ENCODE results near the gene ZRANB1. TPM values are rescaled to one million over a fixed set of nuclear protein-coding genes. Genes with fewer than 3 reads are reported as not detected.

Gene ZRANB1
- total RNA-seq, 1 donor from 2014 or later = 24.2 TPM

DNA sequence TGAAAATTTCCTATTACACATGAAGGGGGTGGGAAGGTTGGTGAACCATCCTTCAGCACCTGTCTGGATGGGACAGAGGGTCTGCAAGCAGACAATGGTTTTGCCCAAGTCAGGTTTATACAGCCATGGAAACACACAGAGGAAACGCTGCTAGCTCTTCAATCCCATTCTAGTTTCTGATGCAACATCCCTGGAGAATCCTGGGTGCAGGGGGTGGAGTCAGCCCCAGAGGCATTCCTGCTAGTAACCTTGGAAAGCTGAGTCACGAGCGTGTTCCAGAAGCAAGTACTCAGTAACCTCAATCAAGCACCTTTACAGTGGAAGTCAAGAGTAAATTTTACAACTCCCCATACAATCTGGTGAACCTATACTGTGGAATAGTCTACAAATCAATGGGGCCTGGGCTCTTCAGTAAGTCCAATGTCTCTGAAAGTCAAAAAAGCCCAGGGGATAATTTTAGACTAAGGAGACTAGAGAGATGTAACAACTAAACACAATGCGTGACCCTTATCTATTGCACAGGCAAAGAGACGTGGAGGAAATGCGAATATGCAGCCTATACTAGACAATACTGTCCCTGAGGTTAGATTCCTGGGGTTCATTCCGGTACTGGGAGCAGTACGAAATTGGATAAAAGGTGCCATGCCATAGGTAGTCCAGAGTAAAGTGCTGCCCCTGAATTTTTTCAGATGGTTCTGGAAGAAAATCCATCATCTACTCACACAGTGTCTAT lies 95.4 kb downstream of the ZRANB1 start:
- intact Hi-C loops (cut with DNase I) = no loop called here
- ATAC-seq (ENCODE audit: poor library complexity) = peak; percentile 36
- no peak for DNase-seq

Small RNA genes lying within 50 kb of the gene (microRNA-seq; reads per million reads assigned to microRNA genes)
- not detected for gene MIR4296

Other genes with a start within 250 kb of the ZRANB1 start
- 38.1 TPM for gene FAM53B, start 197.7 kb upstream of the ZRANB1 start, total RNA-seq
- gene EEF1AKMT2, start 150.2 kb upstream of the ZRANB1 start, total RNA-seq = 11.9 TPM
- gene ABRAXAS2, start 140.3 kb upstream of the ZRANB1 start, total RNA-seq = 12.1 TPM
- gene CTBP2, start 218.4 kb downstream of the ZRANB1 start, total RNA-seq = 29.4 TPM